Right renal pelvis (tissue), 4 donors: ENCODE measurements around the gene TMEM158. TPM values are rescaled to one million over a fixed set of nuclear protein-coding genes. Genes with fewer than 3 reads are reported as not detected.

ENCODE experiments used
- DNase-seq, 4 donors: peaks; one replicate each; pipeline ENCODE4 v3.0.0-alpha.2; 2013; ENCODE audit warnings: low read depth in 4 of 4, low spot score in 3 of 4, missing footprints in 1 of 4
- polyA plus RNA-seq, 4 donors: library from polyadenylated mRNA; unstranded; fragments of 120-200 nt; gene quantifications; one replicate each; pipeline ENCODE4 v1.2.1, GENCODE V29; 2013; ENCODE audit not compliant: insufficient read length in 4 of 4

TMEM158 gene
- polyA plus RNA-seq, 4 donors = 8.1 to 9.5 (median 8.9) TPM

DNA sequence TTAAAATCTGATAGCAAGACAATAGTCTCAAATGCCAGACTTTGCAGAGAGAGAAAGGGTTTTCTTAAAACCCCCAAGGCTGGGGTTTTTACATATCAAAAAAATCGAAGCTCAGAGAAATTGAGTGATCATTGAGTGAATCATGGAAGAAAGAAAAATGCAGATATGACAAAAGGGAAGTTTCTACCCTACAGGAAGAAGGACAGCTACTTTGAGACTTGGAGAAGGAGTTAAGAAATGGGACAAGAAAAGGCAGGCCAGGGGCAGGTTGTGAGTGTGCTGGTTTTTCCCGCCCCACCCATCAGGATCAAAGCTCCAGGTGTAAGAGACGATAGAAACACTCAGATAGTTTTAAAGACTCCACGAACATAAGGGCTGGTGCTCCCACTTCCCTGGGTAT is 18.6 kb downstream of the TMEM158 start:
- no peak for DNase-seq

GRCh38 chr3:45205126-45205525 is 21.0 kb downstream of the TMEM158 start:
- no peak for DNase-seq

- DNase-seq = no peak
Observed at GRCh38 chr3:45204136-45204535, 22.0 kb downstream of the TMEM158 start.

DNA sequence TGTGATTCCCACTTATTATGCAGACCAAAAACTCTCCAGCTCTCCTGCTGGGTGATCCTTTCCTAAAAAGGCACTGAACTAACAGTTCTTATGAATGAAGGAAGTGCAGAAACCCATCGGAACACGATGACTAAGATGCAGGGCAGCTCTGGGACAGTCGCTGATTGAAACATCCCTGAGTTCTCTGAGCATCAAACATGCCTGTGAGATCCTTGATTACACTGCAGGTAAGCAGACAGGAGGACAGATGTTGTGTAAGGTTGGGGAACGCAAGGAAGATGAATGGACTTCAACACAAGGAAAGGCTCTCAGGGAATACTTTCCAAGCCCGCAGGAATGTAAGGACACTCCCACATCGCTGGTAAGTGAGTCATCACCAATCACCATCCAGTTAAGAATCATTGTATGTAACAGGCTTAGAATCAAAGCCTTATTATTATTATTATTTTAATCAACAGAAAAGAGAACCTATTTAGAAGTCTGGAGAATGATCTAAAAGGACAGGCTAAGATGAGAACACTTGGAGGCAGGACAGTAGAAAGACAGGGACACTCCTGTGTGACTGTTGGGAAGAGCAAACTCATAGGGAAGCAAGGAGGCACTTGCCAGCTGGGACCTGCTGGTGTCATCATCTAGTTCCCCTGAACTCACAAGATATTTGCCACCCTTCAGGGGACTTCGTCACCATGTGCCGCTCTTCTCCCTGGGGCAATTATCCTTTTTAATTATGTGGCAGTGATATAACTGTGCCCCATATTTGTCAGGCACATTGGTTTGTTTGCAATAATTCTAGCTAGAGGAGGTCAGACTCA is 26.0 kb downstream of the TMEM158 start:
- no peak for DNase-seq

DNA sequence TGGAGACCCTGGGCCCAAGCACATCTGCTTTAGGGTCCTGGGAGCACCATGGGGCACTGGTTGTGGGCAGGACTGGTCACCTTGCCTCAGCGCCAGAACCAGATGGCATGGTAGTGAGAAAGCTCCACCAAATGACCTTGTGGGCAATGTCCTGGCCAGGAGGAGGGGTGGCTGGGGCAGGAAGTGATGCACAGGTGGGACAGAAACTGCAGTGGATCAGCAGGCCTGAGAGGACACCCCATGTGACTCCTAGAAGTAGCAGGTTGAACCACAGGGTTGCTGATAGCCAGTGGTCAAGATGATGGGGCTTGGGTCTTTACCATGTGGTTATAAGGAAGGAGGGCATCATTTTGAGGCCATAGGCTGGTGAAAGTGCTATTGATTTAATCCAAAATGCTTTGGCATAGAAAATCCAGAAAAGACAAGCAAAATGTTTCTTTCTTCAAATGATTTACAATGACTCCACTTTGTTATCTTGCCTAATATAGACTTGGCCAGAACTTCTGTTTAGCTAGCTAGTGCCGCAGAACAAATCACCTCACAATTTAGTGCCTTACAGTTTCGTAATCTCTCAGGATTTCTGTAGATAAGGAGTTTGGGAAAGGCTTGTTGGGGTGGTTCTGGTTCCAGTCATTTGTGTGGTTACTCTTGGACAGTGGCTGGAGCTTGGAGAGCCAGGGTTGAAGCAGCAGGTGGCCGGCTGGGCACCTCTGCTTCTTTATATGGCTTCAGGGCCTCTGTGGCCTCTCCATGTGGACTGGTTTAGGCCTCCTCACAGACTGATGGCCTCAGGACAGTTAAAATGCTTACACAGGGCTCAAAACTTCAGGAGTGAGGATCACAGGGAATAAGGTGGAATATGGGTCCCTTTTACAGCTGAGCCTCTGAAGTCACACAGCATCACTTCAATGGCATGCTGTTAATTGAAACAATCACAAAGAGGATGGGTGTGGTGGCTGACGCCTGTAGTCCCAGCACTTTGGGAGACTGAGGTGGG is 27.5 kb downstream of the TMEM158 start:
- no peak for DNase-seq

- DNase-seq = no peak
Observed at GRCh38 chr3:45194791-45195190, 31.3 kb downstream of the TMEM158 start.

DNA sequence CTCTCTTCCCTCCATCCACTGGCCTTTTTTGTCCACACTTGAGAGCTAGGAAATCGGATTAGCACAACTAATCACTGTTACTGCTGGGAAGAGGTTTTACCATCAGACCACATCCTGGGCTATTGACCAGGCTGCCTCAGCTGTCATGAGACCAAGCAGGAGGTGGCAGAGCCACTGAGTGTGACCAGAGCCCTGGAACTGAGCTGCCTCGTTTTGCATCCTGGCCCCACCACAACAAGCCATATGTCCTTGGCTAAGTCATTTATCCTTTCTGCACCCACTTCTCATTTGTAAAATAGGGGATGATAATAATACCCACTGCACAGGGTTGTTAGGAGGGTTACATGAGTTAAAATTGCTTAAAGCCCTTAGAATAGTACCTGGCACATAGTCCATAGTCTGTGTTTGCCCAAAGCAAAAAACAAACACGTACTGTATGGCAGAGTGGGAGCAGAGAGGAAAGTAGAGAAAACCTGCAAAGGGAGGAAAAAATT is 34.1 kb downstream of the TMEM158 start:
- no peak for DNase-seq

GRCh38 chr3:45191424-45191823 is 34.7 kb downstream of the TMEM158 start:
- no peak for DNase-seq

- DNase-seq = peak in 3 of 4 donors; percentile 45 to 49 (median 47)
Observed at GRCh38 chr3:45188719-45189659, 37.1 kb downstream of the TMEM158 start.

- no peak for DNase-seq
Observed at GRCh38 chr3:45187694-45188141, 38.4 kb downstream of the TMEM158 start.

- no peak for DNase-seq
Observed at GRCh38 chr3:45186871-45187270, 39.2 kb downstream of the TMEM158 start.

- no peak for DNase-seq
Observed at GRCh38 chr3:45185461-45185860, 40.6 kb downstream of the TMEM158 start.

- no peak for DNase-seq
Observed at GRCh38 chr3:45185052-45185451, 41.0 kb downstream of the TMEM158 start.

DNA sequence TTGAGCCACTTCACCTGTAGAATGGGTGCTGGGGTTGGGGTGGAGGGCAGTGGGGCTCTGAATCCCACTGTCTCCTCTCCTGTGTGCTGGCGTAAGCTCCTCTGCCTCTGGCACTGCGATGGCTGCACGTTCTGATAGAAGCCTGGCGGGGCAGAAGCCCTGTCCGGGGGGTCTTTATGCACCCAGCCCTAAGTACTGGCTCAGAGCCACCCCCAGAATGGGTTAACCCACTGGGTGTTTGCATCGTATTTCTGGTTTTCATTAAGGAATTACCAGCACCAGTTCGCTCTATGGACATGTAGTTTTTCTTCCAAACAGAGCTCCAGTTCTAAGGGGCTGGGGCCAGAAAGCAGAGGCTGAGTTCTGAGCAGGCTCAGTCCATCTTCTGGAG is 42.2 kb downstream of the TMEM158 start:
- no peak for DNase-seq

- no peak for DNase-seq
Observed at GRCh38 chr3:45182915-45183871, 42.9 kb downstream of the TMEM158 start.

GRCh38 chr3:45181496-45181895 is 44.6 kb downstream of the TMEM158 start:
- no peak for DNase-seq

DNA sequence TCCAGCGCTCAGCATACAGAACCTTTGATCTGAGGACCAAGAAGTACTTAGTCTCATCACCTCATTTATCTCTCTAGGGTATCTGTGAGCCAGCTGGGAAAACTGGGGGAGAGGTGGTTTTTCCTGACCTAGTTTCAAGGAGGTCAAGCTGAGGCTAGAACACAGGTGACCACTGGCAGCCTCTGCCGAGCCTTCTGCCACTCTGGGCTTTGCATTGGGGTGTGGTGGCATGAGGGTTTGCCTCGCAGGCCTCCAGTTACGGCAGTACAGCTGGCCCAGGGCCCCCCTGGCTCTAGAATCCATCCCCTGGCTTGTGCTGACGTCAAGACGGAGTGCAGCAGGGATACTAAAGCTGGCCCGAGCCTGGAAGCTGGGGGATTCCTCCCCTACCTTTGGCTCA is 45.2 kb downstream of the TMEM158 start:
- DNase-seq = no peak

DNA sequence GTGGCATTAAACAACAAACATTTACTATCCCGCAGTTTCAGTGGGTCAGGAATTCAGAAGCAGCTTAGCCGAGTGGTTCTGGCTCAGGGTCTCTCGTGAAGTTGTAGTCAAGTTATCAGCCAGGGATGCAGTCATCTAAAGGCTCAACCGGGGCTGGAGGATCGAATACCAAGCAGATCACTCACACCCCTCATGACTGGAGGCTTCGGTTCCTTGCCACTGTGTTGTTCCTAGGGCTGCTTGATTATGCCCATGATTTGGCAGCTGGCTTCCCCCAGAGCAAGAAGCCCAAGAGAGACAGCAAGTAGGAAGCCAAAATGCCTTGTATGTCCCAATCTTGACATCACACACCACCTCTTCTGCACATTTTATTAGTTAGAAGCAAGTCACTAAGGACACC is 46.0 kb downstream of the TMEM158 start:
- DNase-seq = no peak

- DNase-seq = no peak
Observed at GRCh38 chr3:45179163-45179562, 46.9 kb downstream of the TMEM158 start.
